Measurements from ENCODE around the gene PARD3B.

The PARD3B gene

DNA sequence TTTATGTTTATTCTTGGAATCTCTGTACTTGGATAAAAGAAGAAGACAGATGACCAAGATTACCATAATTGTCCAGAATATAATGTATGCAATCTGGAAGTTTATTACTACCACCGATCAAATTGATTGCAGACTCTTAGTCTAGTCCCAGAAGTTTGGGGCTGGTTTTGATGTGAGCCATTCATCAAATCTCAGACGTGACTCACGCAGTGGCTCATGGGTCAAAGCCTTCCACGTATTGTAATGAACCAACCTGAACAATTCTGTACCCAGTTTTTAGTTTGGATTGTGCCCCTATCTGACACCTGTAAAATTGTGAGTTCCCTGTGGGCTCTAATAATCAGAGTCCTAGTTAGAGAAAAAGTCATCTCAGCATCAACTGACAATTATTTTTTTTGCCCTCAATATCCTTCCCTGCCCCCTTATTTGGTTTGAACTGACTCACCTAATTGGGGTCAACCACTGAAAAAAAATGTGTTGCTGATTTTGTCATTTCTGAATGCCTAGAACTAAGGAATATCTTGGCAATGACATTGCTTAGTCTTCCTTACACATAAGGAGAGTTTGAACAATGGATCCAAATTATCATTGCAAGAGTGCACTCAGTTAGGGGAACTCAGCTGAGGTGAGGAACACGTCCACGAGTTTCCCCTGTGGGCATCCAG lies 917.5 kb downstream of the PARD3B start:
- TF ChIP-seq TAF1 (IDR thresholded peaks at IDR 0.05; ENCODE audit: borderline replicate concordance, low read depth, low read length) (no peak), POLR2AphosphoS5 (IDR thresholded peaks at IDR 0.05; ENCODE audit: low read depth, low read length) (no peak), POLR2A (IDR thresholded peaks at IDR 0.05; ENCODE audit: low read depth, low read length) (no peak)
- DNase-seq (ENCODE audit: insufficient read length): no peak
- no peak for FAIRE-seq

DNA sequence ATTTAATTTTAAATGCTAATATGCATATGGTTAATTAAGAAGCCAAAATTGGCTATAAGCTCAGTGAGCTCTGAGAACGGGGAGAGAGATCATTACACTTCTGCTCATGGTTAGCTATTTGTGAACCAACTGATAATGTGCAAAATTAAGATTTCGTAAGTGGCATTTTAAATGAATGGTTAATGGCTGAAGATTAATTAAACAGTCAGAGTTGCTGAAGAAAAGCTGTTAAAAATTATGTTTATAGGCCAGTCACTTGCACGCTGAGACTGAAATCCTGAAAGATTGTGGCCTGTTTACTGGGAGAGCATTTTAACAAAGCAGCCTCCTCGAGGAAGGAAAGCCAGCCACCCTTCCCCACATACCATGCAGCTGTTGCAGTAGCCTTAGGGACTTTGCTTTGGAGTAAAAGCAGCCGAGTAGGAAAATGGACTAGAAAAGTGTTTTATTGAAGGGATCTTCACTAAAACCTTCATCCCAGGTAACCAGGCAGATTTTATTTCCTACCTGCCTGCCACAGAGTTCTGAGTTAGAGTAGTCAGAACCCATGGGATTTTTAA lies 918.3 kb downstream of the PARD3B start:
- FAIRE-seq: no peak
- DNase-seq (ENCODE audit: insufficient read length): no peak
- TF ChIP-seq POLR2A (IDR thresholded peaks at IDR 0.05; ENCODE audit: low read depth, low read length): no peak
- no peak for TF ChIP-seq POLR2AphosphoS5 (IDR thresholded peaks at IDR 0.05; ENCODE audit: low read depth, low read length)
- TF ChIP-seq TAF1 (IDR thresholded peaks at IDR 0.05; ENCODE audit: borderline replicate concordance, low read depth, low read length): no peak

DNA sequence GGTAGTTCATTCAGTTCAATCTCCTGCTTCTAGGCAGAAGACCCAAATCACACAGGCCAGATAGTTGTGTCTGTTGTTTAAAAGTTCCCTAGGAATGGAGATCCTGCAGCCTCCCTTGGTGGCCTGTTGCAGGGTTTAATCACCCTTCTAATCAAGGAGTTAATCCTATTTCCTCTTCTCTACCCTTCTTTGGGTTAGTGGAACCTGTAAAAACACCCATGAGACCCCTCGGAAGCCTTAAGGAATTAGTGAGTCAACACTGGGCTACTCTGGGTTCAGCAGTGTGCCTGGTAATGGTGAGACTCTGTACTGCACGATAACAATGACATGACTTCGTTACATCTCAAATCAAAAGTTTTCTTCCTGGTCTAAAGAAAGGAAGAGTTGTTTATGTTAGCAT lies 919.4 kb downstream of the PARD3B start:
- no peak for TF ChIP-seq POLR2A (IDR thresholded peaks at IDR 0.05; ENCODE audit: low read depth, low read length)
- no peak for TF ChIP-seq TAF1 (IDR thresholded peaks at IDR 0.05; ENCODE audit: borderline replicate concordance, low read depth, low read length)
- no peak for TF ChIP-seq POLR2AphosphoS5 (IDR thresholded peaks at IDR 0.05; ENCODE audit: low read depth, low read length)
- DNase-seq (ENCODE audit: insufficient read length) (no peak), FAIRE-seq (no peak)

DNA sequence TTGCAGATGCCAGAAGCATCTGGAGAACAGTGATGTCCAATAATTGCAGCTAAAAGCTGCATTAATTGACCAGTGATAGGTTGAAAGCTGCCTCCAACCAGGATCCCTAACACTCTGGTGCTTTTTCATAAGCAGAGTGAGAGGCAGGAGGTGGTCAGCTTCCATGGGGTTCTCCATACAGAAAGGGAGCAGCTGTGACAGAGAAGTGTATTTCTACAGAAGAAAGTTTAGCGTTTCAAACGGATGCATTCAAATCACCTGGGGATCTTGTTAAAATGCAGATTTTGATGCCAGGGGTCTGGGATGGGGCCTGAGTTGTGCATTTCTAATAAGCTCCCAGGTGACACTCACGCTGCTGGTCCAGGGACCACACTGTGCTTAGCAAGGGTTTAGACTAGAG lies 920.5 kb downstream of the PARD3B start:
- DNase-seq (ENCODE audit: insufficient read length): no peak
- FAIRE-seq: no peak
- TF ChIP-seq TAF1 (IDR thresholded peaks at IDR 0.05; ENCODE audit: borderline replicate concordance, low read depth, low read length) (no peak), POLR2AphosphoS5 (IDR thresholded peaks at IDR 0.05; ENCODE audit: low read depth, low read length) (no peak), POLR2A (IDR thresholded peaks at IDR 0.05; ENCODE audit: low read depth, low read length) (no peak)

DNA sequence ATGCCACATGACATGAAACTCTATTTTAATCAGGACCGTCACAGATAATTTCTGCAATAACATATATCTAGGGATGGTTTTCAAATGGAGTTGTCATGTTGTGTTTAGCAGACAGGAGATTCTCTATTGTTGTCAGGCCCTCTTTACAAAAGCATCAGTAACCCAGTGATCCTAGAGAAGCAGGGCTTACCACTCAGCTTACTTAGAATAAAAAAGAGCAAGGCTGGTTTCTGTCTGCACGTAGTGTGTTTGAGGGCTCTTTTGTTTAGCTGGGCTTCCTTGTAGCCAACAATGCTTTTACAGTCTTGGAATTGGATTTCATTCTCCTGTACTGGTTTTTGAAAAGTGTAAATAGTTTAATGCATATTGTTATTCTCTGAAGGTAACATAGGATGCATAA lies 926.5 kb downstream of the PARD3B start:
- TF ChIP-seq POLR2A (IDR thresholded peaks at IDR 0.05; ENCODE audit: low read depth, low read length) (no peak), TAF1 (IDR thresholded peaks at IDR 0.05; ENCODE audit: borderline replicate concordance, low read depth, low read length) (no peak), POLR2AphosphoS5 (IDR thresholded peaks at IDR 0.05; ENCODE audit: low read depth, low read length) (no peak)
- DNase-seq (ENCODE audit: insufficient read length) (no peak), FAIRE-seq (no peak)

DNA sequence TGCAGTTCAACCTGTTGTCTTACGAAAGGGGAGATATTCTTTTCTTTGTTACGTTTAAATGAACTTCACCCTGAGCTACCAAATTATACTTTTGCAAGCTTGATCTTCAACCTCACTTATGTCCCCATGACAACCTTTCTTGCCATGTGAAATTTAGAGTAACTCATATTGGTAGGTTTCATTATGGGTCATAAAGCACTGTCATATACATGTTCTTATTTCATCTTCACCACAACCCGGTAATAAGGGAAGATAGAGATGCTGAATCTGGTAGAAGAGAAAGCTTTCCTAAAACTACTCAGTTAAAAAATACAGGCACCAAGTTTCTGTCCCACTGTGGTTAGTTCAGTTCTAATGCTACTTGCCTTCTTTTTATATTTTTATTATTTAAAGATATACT lies 928.5 kb downstream of the PARD3B start:
- DNase-seq (ENCODE audit: insufficient read length): no peak
- no peak for TF ChIP-seq POLR2A (IDR thresholded peaks at IDR 0.05; ENCODE audit: low read depth, low read length)
- no peak for TF ChIP-seq POLR2AphosphoS5 (IDR thresholded peaks at IDR 0.05; ENCODE audit: low read depth, low read length)
- TF ChIP-seq TAF1 (IDR thresholded peaks at IDR 0.05; ENCODE audit: borderline replicate concordance, low read depth, low read length): no peak
- FAIRE-seq: no peak

DNA sequence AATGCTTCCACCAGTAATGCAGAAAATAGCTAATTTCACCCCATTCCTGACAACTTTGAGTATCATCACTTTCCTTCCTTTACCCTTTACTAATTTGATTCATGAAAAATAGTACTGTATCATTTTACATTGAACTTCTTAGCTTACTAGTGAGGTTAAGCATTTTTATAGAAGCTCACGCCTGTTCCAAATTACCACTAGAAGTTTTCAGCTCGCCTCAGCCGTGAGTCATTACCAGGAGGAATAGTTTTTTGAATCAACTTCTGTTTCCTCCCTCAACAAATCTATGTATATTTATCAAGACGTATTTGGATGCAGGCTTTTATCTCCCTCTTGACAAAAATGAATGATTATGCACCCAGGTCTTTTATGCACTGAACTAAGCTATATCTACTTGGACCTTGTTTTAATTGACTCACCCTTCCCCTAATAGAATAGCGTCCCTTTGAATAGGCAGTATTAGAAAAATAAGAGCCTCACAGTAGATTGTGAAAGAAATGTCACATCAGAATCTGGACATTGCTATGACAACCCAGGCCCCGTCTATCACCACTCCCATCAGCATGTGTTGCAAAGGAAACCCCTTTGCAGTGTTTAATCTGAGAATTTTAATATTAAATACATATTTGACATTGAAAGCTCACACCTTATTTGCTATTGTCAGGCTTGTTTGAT lies 929.6 kb downstream of the PARD3B start:
- DNase-seq (ENCODE audit: insufficient read length): no peak
- TF ChIP-seq TAF1 (IDR thresholded peaks at IDR 0.05; ENCODE audit: borderline replicate concordance, low read depth, low read length): no peak
- TF ChIP-seq POLR2AphosphoS5 (IDR thresholded peaks at IDR 0.05; ENCODE audit: low read depth, low read length): no peak
- TF ChIP-seq POLR2A (IDR thresholded peaks at IDR 0.05; ENCODE audit: low read depth, low read length): no peak
- no peak for FAIRE-seq

DNA sequence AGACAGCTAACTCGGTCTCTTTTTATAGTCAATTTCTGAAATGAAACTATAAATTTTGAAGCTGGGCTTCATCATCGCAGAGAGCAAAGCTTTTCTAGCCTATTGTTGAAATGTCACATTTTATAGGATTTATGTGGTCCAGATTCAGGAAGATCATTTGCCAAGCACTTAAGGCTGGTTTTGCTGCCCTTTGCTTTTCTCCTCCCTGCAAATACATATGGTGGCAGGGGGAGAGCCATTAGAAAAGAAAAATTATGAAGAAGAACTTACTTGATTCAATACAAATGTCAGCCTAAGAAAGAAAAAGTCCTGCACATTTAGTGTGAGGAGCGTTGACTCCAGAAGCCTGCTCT lies 930.1 kb downstream of the PARD3B start:
- TF ChIP-seq POLR2AphosphoS5 (IDR thresholded peaks at IDR 0.05; ENCODE audit: low read depth, low read length) (no peak), TAF1 (IDR thresholded peaks at IDR 0.05; ENCODE audit: borderline replicate concordance, low read depth, low read length) (no peak), POLR2A (IDR thresholded peaks at IDR 0.05; ENCODE audit: low read depth, low read length) (no peak)
- no peak for DNase-seq (ENCODE audit: insufficient read length)

DNA sequence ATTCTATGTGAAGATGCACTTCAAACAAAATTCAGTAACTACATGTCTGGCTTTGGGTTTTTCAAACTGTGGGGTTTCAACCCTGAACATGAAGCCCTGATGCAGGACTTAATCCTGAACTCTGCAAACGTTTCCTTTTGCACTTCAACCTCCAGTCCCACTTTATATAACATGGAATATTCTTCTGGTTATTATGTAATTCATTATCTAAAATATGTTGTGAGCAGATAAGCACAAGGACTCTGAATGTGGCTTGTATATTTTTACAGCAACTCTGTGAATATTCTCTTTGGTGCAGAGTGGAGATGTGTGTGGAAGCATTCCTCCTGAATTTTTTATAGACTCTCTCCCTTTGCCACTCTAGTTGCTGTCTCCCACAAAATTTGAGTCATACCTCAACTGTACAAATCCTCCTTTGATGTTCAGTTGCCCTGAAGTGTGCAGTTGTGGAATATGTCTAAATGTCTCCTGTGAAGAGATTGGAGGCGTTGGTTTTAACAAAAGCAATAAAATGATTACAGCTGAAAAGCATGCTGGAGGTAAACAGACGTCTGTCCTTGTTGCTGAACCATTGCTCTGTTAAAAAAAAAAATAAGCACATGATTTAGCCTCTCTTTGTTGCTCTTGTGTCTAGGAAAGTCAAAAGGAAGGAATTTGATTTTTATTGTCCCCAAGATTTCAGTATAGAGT lies 931.9 kb downstream of the PARD3B start:
- DNase-seq (ENCODE audit: insufficient read length) (no peak), FAIRE-seq (no peak)
- TF ChIP-seq POLR2A (IDR thresholded peaks at IDR 0.05; ENCODE audit: low read depth, low read length) (no peak), TAF1 (IDR thresholded peaks at IDR 0.05; ENCODE audit: borderline replicate concordance, low read depth, low read length) (no peak), POLR2AphosphoS5 (IDR thresholded peaks at IDR 0.05; ENCODE audit: low read depth, low read length) (no peak)

More for the DNA sequence above, 930.1 kb downstream of the PARD3B start:
- FAIRE-seq: no peak

DNA sequence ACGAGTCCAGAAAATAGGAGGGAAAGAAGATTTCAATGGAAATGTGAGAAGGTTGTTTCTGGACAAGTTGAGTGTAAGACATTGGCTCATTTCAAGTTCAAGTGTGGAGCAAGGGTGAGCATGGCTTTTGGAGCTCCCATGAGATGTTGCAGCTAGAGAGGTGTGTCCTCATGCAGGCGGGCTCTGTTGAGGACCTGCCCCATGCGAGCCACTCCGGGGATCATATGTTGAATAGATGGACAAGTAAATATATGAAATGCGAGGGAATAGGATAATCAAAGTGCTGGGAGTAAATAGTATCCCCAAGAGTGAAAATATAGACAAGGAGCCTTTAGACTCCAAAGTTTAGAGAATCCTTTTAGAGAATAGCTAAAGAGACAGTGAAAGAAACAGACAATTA lies 936.6 kb downstream of the PARD3B start:
- DNase-seq (ENCODE audit: insufficient read length) (no peak), FAIRE-seq (no peak)
- TF ChIP-seq POLR2AphosphoS5 (IDR thresholded peaks at IDR 0.05; ENCODE audit: low read depth, low read length): no peak

DNA sequence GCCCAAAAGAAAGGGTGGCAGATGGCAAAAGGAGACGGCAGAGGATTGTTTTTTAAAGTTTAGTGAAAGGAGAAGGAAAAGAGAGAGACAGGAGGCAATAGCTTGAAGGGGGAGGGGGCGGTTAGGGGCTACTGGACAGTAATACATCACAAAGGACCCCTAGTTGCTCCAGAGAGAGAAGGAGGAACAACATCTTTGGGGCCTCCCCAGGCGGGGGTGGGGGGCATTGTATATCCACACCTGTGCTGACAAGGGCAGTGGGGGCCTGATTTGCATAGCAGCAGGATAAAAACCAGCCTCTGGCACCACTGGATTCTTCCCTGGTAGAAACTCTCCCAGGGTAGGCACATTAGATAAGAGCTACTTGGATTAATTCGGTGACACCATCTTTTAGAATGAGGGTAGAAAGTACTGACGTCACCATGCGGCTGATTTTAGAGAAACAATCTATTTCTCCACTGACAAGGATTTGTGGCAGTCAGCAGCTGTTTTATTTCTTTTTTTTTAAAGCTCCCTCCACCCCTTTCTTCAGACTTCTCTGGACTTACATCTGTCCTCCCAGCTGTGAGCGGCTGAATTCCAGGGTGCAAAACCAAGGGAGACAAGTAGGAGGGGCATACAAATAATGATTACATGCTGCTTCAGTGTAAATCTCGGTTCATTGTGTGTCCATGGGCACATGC lies 937.3 kb downstream of the PARD3B start:
- FAIRE-seq (no peak), DNase-seq (ENCODE audit: insufficient read length) (no peak)
- TF ChIP-seq POLR2A (IDR thresholded peaks at IDR 0.05; ENCODE audit: low read depth, low read length): no peak
- no peak for TF ChIP-seq POLR2AphosphoS5 (IDR thresholded peaks at IDR 0.05; ENCODE audit: low read depth, low read length)
- TF ChIP-seq TAF1 (IDR thresholded peaks at IDR 0.05; ENCODE audit: borderline replicate concordance, low read depth, low read length): no peak

Data from GM12892 (cell line).